Activated CD8-positive, alpha-beta T cell treated with anti-CD3 and anti-CD28 coated beads, Interleukin-2, amount 10 ng/mL, durations not matched to agents 7 days and 5 days (primary cell): ENCODE data around the gene CNKSR2. TPM values are rescaled to one million over a fixed set of nuclear protein-coding genes. Genes with fewer than 3 reads are reported as not detected.
"Not testable (repeated sequence)": the region's sequence is repeated elsewhere in the genome, so short reads cannot be mapped to it uniquely, and the experiment has no call there.

Experiments used
- ATAC-seq: fragments of 150-1000 bp; cut with Tn5 transposase; one replicate; pipeline ENCODE4 v1.10.0; 2021; ENCODE audit warnings: moderate library complexity
- CTCF ChIA-PET: fragments of 350-600 bp; sonication (Branson Sonifier 250); formaldehyde crosslinking; loops from one replicate; lab custom pipeline; 2021; ENCODE audit warnings: antibody characterized with exemption; lab: Charles Lee
- POLR2A ChIA-PET: fragments of 350-600 bp; sonication (Branson Sonifier 250); formaldehyde crosslinking; loops from one replicate; lab custom pipeline; 2021; ENCODE audit warnings: antibody characterized with exemption; lab: Charles Lee
- DNase-seq: peaks from one replicate; pipeline ENCODE4 v3.0.0-alpha.2; 2020
- H3K27ac Mint-ChIP-seq: one replicate; pipeline ENCODE4 v1.8.0; 2021; ENCODE audit warnings: mild to moderate bottlenecking, mixed read lengths
- H3K27me3 Mint-ChIP-seq: one replicate; pipeline ENCODE4 v1.8.0; 2021; ENCODE audit warnings: low read depth, mixed read lengths
- H3K36me3 Mint-ChIP-seq: one replicate; pipeline ENCODE4 v1.8.0; 2021; ENCODE audit warnings: low read depth, mixed read lengths
- H3K4me1 Mint-ChIP-seq: one replicate; pipeline ENCODE4 v1.8.0; 2021; ENCODE audit warnings: low read depth, mixed read lengths
- H3K4me3 Mint-ChIP-seq: one replicate; pipeline ENCODE4 v1.8.0; 2021; ENCODE audit warnings: mild to moderate bottlenecking, mixed read lengths
- H3K9me3 Mint-ChIP-seq: one replicate; pipeline ENCODE4 v1.8.0; 2022; ENCODE audit warnings: mixed read lengths; ENCODE audit not compliant: insufficient read depth
- total RNA-seq, 2 experiments: library from RNA; stranded (reverse); gene quantifications; one replicate each; pipeline ENCODE4 v1.2.3, GENCODE V29; 2021

CNKSR2 gene
- total RNA-seq, 2 experiments from 2014 or later: 11.0 to 11.1 TPM

DNA sequence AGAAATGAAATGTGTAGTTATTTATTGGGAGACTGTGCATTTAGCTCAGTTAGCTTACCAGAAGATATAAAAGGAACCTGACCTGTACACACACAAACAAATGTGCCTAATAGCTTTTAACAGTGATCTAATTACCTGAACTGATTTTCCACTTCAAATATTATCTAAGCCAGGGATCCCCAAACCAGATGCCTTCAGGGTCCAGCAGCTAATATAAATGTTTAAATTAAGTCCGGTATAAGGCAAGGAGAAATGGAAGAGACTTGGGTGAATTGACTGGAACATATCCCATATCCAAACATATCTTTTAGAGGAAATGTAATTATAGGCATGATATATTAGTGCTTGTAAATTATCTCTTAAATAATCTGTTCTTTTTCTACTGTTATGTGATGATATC is 66.7 kb downstream of the CNKSR2 start:
- no peak for ATAC-seq
- ChIA-PET CTCF (no interaction called here), POLR2A (interaction anchor here (1.3 kb wide), 1 partner anchor 67 kb away, joined by 3 read pairs; the partner anchor contains the start of gene CNKSR2)
- H3K36me3 Mint-ChIP-seq: peaks cover 4% of the 10 kb centered on the region
- peaks cover 18% of the 10 kb centered on the region for H3K4me1 Mint-ChIP-seq
- no peak overlapping the region for H3K4me3 Mint-ChIP-seq
- H3K9me3 Mint-ChIP-seq: no peaks in the 10 kb centered on the region
- no peak for DNase-seq
- H3K27me3 Mint-ChIP-seq: no peaks in the 10 kb centered on the region
- no peak overlapping the region for H3K27ac Mint-ChIP-seq

GRCh38 chrX:21457718-21458117 is 83.5 kb downstream of the CNKSR2 start:
- Mint-ChIP-seq H3K27ac (no peak overlapping the region), H3K4me1 (no peaks in the 10 kb centered on the region), H3K4me3 (no peak overlapping the region), H3K27me3 (no peaks in the 10 kb centered on the region), H3K9me3 (no peaks in the 10 kb centered on the region), H3K36me3 (peaks cover 8% of the 10 kb centered on the region)
- ATAC-seq: no peak
- DNase-seq: no peak
- ChIA-PET POLR2A (no interaction called here), CTCF (no interaction called here)

- DNase-seq: no peak
- POLR2A ChIA-PET: no interaction called here
- CTCF ChIA-PET: no interaction called here
- no peak for ATAC-seq
- no peaks in the 10 kb centered on the region for H3K36me3 Mint-ChIP-seq
- H3K9me3 Mint-ChIP-seq: no peaks in the 10 kb centered on the region
- H3K27me3 Mint-ChIP-seq: no peaks in the 10 kb centered on the region
- H3K27ac Mint-ChIP-seq: no peak overlapping the region
- no peaks in the 10 kb centered on the region for H3K4me1 Mint-ChIP-seq
- no peak overlapping the region for H3K4me3 Mint-ChIP-seq
Observed at GRCh38 chrX:21469071-21469470, 94.9 kb downstream of the CNKSR2 start.

- ATAC-seq (no peak), DNase-seq (no peak)
- Mint-ChIP-seq H3K27ac (no peak overlapping the region), H3K4me1 (no peaks in the 10 kb centered on the region), H3K4me3 (no peak overlapping the region), H3K27me3 (no peaks in the 10 kb centered on the region), H3K9me3 (no peaks in the 10 kb centered on the region), H3K36me3 (no peaks in the 10 kb centered on the region)
- POLR2A ChIA-PET: no interaction called here
- CTCF ChIA-PET: interaction anchor here (5.4 kb wide), 1 partner anchor 947 kb away, joined by 31 read pairs; no protein-coding TSS in a partner anchor
Observed at GRCh38 chrX:21476909-21477308, 102.7 kb downstream of the CNKSR2 start.

DNA sequence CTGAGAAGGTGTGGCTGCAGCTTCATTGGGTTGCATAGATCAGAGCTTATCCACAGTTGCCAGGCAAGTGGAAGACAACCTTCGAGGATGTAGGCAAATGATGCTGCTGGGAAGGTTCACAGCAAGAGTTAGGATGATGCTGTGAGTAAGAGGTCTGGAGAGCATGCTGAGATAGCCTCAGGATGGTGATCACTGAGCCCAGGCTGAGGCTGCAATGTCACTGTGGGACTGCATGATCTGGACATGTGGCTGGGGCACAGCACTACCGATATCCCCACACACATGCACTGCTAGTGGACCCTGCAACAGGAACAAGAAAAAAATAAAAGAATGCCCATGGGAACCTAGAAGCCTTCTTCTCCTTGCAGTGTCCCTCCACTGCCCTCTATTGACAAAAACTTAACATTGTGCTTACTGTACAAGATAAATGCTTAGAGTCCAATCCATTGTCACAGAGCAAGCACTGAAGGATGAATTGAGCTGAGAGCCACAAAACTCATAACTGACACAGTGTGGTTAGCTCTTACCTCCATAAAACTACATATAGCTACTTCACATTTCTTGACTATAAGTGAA is 105.6 kb downstream of the CNKSR2 start:
- H3K27me3 Mint-ChIP-seq: no peaks in the 10 kb centered on the region
- no peaks in the 10 kb centered on the region for H3K36me3 Mint-ChIP-seq
- no peaks in the 10 kb centered on the region for H3K4me1 Mint-ChIP-seq
- ATAC-seq (peak; percentile 55), DNase-seq (peak; percentile 22)
- H3K9me3 Mint-ChIP-seq: no peaks in the 10 kb centered on the region
- H3K4me3 Mint-ChIP-seq: no peak overlapping the region
- POLR2A ChIA-PET: no interaction called here
- CTCF ChIA-PET: interaction anchor here (0.6 to 5.4 kb wide), 17 partner anchors 9 to 953 kb away, joined by 3 to 31 read pairs (median 3); partner anchors contain the start of genes CNKSR2 and MBTPS2
- no peak overlapping the region for H3K27ac Mint-ChIP-seq

DNA sequence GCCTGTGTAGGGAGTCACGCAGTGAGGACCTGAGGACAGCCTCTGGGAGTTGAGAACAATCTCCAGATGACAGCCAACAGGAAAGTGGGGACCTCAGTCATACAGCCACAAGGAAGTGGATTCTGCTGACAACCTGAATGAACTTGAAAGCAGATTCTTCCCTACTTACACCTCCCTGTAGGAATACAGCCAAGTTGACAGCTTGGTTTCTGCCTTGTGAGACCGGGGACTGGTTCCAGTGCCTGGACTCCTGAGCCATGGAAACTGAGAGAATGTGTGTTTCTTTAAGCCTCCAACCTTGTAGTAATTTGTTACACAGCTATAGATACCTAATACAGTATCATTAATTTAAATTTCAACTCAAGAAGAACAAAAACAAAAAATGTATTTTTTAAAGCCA is 107.5 kb downstream of the CNKSR2 start:
- Mint-ChIP-seq H3K27ac (no peak overlapping the region), H3K36me3 (no peaks in the 10 kb centered on the region), H3K4me1 (no peaks in the 10 kb centered on the region), H3K27me3 (no peaks in the 10 kb centered on the region), H3K9me3 (no peaks in the 10 kb centered on the region), H3K4me3 (no peak overlapping the region)
- DNase-seq (no peak), ATAC-seq (no peak)
- CTCF ChIA-PET: interaction anchor here (5.4 kb wide), 1 partner anchor 952 kb away, joined by 31 read pairs; no protein-coding TSS in a partner anchor
- POLR2A ChIA-PET: no interaction called here

GRCh38 chrX:21484051-21484450 is 109.8 kb downstream of the CNKSR2 start:
- H3K27ac Mint-ChIP-seq, H3K36me3 Mint-ChIP-seq, H3K4me3 Mint-ChIP-seq, H3K27me3 Mint-ChIP-seq, CTCF ChIA-PET, POLR2A ChIA-PET, H3K4me1 Mint-ChIP-seq, DNase-seq, H3K9me3 Mint-ChIP-seq, ATAC-seq: not testable (repeated sequence)

GRCh38 chrX:21487832-21488231 is 113.6 kb downstream of the CNKSR2 start:
- ATAC-seq: no peak
- POLR2A ChIA-PET: no interaction called here
- DNase-seq: no peak
- no peak overlapping the region for H3K27ac Mint-ChIP-seq
- no peak overlapping the region for H3K4me3 Mint-ChIP-seq
- no peaks in the 10 kb centered on the region for H3K9me3 Mint-ChIP-seq
- H3K4me1 Mint-ChIP-seq: no peaks in the 10 kb centered on the region
- H3K27me3 Mint-ChIP-seq: no peaks in the 10 kb centered on the region
- no peaks in the 10 kb centered on the region for H3K36me3 Mint-ChIP-seq
- CTCF ChIA-PET: no interaction called here

- H3K4me1 Mint-ChIP-seq: no peaks in the 10 kb centered on the region
- H3K36me3 Mint-ChIP-seq: no peaks in the 10 kb centered on the region
- POLR2A ChIA-PET: no interaction called here
- no peak overlapping the region for H3K27ac Mint-ChIP-seq
- ATAC-seq (no peak), DNase-seq (no peak)
- H3K4me3 Mint-ChIP-seq: no peak overlapping the region
- H3K9me3 Mint-ChIP-seq: no peaks in the 10 kb centered on the region
- no peaks in the 10 kb centered on the region for H3K27me3 Mint-ChIP-seq
- CTCF ChIA-PET: no interaction called here
Observed at GRCh38 chrX:21490341-21490740, 116.1 kb downstream of the CNKSR2 start.

GRCh38 chrX:21493226-21493830 is 119.1 kb downstream of the CNKSR2 start:
- no peak for ATAC-seq
- ChIA-PET CTCF (interaction anchor here (1.0 kb wide), 1 partner anchor 963 kb away, joined by 3 read pairs; no protein-coding TSS in a partner anchor), POLR2A (no interaction called here)
- H3K27me3 Mint-ChIP-seq: no peaks in the 10 kb centered on the region
- DNase-seq: no peak
- H3K9me3 Mint-ChIP-seq: no peaks in the 10 kb centered on the region
- H3K36me3 Mint-ChIP-seq: no peaks in the 10 kb centered on the region
- H3K4me3 Mint-ChIP-seq: no peak overlapping the region
- H3K27ac Mint-ChIP-seq: no peak overlapping the region
- no peaks in the 10 kb centered on the region for H3K4me1 Mint-ChIP-seq

DNA sequence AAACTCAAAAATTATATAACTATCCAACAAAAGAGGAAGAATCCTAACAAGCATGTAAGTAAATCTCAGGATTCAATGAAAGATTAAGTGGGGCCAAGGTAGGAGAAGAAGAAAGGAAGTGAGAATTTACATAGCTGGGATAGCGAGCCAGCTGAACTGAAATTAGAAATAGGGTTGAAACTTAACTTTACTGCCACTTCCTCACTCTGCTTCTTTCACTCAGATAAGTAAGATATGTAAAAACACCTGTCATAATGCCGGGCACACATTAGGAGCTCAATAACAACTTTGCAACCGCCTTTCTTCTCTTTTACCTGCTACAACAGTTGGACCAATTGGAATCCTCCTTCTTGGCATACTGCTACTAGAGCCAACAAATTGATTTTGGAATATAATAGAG is 129.4 kb downstream of the CNKSR2 start:
- H3K4me3 Mint-ChIP-seq: no peak overlapping the region
- no peak for ATAC-seq
- no peaks in the 10 kb centered on the region for H3K9me3 Mint-ChIP-seq
- CTCF ChIA-PET: no interaction called here
- DNase-seq: no peak
- POLR2A ChIA-PET: no interaction called here
- no peak overlapping the region for H3K27ac Mint-ChIP-seq
- no peaks in the 10 kb centered on the region for H3K27me3 Mint-ChIP-seq
- H3K36me3 Mint-ChIP-seq: no peaks in the 10 kb centered on the region
- no peaks in the 10 kb centered on the region for H3K4me1 Mint-ChIP-seq

DNA sequence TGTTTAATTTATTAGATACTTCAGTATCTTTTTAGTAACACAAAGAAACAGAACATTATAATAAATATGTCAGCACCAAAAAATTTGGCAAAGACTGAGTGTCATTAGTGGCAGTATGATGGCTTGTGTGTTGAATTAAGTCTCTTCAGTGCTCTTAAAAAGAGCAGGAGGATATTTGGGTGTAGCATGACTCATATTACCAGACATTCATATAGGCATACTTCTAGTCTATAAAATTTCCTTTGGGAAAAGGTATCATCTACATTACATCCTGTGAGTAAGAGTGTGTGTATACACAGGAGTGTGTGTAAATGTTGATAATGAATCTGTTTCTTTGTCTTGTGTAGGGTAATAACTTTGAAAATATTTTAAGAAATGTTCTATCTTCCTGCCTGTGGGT is 135.7 kb downstream of the CNKSR2 start:
- Mint-ChIP-seq H3K36me3 (no peaks in the 10 kb centered on the region), H3K9me3 (no peaks in the 10 kb centered on the region), H3K27me3 (no peaks in the 10 kb centered on the region), H3K27ac (no peak overlapping the region), H3K4me3 (no peak overlapping the region), H3K4me1 (no peaks in the 10 kb centered on the region)
- DNase-seq: no peak
- ATAC-seq: no peak
- CTCF ChIA-PET: interaction anchor here (0.9 to 1.6 kb wide), 2 partner anchors 16 to 30 kb away, joined by 3 read pairs; no protein-coding TSS in a partner anchor
- POLR2A ChIA-PET: no interaction called here
